IPS DF 6.9 (cell line): ENCODE measurements around the gene FAM219B.
"Not testable (repeated sequence)": the region's sequence is repeated elsewhere in the genome, so short reads cannot be mapped to it uniquely, and the experiment has no call there.

Experiments
- DNase-seq: peaks from one replicate; pipeline ENCODE4 v3.0.0-alpha.2; 2013; ENCODE audit warnings: low read depth, low spot score
- H3K27ac ChIP-seq: one replicate; pipeline ENCODE4 v1.5.1; 2013; ENCODE audit warnings: low read length, control low read depth
- H3K27me3 ChIP-seq: 2 replicates; pipeline ENCODE4 v1.6.1; 2013; ENCODE audit warnings: mild to moderate bottlenecking, low read length; ENCODE audit not compliant: control insufficient read depth, insufficient read depth
- H3K36me3 ChIP-seq: 2 replicates; pipeline ENCODE4 v1.6.1; 2013; ENCODE audit warnings: low read length; ENCODE audit not compliant: control insufficient read depth, insufficient read depth
- H3K4me1 ChIP-seq: 2 replicates; pipeline ENCODE4 v1.6.1; 2013; ENCODE audit warnings: low read length; ENCODE audit not compliant: control insufficient read depth, insufficient read depth
- H3K4me3 ChIP-seq: 2 replicates; pipeline ENCODE4 v1.5.1; 2013; ENCODE audit warnings: mild to moderate bottlenecking, low read length
- H3K9me3 ChIP-seq: 2 replicates; pipeline ENCODE4 v1.6.1; 2013; ENCODE audit warnings: low read length, inconsistent platforms; ENCODE audit not compliant: control insufficient read depth, insufficient read depth
- WGBS: extraction: QIAGEN DNeasy Blood & Tissue Kit; methylation state at CpG from one replicate; pipeline ENCODE4 v1.1.7; 2013; ENCODE audit warnings: mixed read lengths, missing lambda C conversion rate; ENCODE audit not compliant: insufficient read length, insufficient coverage; 5-methylcytosine and 5-hydroxymethylcytosine counted together

FAM219B gene, protein sequence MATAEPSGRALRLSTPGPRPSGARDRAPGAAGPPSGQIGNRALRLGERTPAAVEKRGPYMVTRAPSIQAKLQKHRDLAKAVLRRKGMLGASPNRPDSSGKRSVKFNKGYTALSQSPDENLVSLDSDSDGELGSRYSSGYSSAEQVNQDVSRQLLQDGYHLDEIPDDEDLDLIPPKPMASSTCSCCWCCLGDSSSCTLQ

DNA sequence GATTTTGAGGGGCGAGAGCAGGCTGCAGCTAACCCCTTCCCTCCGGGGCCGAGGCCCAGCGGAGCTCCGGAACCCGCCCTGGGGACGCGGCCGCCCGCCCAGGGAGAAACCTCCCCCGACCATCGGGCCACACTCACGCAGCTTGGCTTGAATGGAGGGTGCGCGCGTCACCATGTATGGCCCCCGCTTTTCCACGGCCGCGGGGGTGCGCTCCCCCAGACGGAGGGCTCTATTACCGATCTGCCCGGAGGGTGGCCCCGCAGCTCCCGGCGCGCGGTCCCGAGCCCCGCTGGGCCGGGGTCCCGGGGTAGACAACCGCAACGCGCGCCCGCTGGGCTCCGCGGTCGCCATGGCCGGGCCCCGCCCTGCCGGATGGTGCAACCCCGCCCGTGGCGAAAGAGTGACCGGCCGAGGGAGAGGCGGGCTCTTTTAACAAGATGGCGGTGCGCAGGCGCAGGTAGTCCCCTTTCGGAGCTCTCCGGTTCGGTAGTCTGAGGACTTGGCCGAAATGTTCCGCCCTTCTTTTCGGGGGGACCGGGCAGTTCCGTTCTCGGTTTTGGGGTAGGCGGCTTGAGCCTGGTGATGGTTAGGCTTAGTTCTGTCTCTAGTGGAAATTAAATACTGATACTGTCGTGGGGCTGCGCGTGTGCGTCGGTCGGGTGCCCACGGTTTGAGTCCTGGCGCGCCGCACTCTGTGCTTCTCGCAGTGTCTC is at the start of gene FAM219B:
Gene FAM219B, minus strand, starts transcription at position 402 of the 713 bp plus-strand sequence. Its CDS starts 51 bp downstream, at position 351.
- no peak within 1 kb of the TSS for H3K27ac ChIP-seq
- peaks cover 14% of the 10 kb centered on the region; the same call in 1 of the 2 replicates for H3K36me3 ChIP-seq
- WGBS = no CpG with 5 or more reads among the region's 74 CpGs
- DNase-seq = peak; percentile 55
- no peaks in the 10 kb centered on the region for H3K9me3 ChIP-seq
- peak within 1 kb of the TSS; percentile 95 for H3K4me3 ChIP-seq
- H3K27me3 ChIP-seq = no peaks in the 10 kb centered on the region
- no peaks in the 10 kb centered on the region for H3K4me1 ChIP-seq

DNA sequence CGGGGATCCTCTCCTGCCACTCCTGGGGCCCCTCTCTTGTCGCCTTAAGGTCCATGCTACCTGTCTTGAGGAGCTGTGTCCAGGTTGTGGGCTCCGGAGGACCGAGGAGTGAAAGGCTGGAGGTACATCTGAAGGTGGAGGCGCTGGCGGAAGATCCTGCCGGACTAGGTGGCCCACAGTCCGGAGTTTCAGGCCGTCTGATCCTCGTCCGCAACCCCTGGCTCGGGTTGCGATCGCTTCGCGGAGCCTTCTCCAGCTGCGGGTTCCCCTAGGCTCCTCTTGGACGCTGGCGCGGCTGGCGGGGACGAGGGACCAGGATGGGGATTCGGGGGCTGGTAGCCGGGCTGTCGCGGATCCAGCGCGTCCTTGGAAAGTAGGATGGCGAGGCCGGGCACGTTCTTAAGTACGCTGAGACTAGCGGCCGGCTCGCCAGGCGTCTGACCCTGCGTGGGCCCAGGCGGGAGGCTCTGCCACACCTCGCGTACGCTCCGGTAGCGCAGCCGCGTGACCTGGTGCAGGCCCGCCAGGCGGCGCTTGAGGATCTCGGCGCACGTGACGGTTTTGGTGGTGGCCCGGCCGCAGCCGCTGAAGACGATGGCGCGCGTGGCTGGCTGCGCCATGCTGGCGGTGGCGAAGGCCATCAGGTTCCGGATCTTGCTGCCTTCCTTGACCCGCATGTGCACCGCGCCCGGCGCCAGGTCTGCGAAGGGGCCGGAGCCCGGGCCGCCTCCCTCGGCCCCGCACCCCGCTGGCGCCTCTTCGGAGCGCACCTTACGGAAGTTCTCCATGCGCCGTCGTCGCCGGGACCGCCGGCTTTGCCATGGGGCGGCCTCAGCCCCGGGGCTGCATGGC is 49.4 kb upstream of the FAM219B start:
- WGBS = no CpG with 5 or more reads among the region's 88 CpGs
- Histone ChIP-seq H3K4me1 (peaks cover 5% of the 10 kb centered on the region), H3K27me3 (peaks cover 19% of the 10 kb centered on the region; the same call in 1 of the 2 replicates), H3K27ac (no peak overlapping the region), H3K36me3 (no peaks in the 10 kb centered on the region; the same call in 1 of the 2 replicates), H3K9me3 (no peaks in the 10 kb centered on the region), H3K4me3 (peak overlapping the region; percentile 48; the same call in 1 of the 2 replicates)
- no peak for DNase-seq

DNA sequence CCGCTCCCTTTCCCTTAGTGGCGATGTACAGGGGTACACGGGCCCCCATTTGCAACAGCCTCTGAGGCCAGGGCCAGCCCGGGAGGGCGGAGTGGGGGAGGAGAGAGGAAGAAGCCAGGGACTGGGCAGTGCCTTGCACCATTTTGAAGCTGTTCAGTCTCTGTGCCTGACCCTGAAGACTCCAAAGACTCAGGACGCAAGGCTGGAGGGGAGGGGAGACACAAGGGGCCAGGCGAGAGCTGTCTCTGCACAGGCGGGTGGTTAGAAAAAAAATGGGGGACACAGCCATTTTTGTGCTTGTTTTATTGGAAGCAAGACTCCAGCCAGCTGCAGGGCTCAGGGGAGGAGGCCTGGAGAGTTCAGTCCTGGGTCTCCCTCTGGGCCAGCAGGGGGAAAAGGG is 48.4 kb upstream of the FAM219B start:
- no peak for DNase-seq
- no peaks in the 10 kb centered on the region for H3K9me3 ChIP-seq
- peaks cover 19% of the 10 kb centered on the region; the same call in 1 of the 2 replicates for H3K27me3 ChIP-seq
- no peaks in the 10 kb centered on the region; the same call in 1 of the 2 replicates for H3K36me3 ChIP-seq
- H3K27ac ChIP-seq = no peak overlapping the region
- H3K4me1 ChIP-seq = peaks cover 11% of the 10 kb centered on the region
- WGBS = no CpG with 5 or more reads among the region's 8 CpGs
- no peak overlapping the region for H3K4me3 ChIP-seq

DNA sequence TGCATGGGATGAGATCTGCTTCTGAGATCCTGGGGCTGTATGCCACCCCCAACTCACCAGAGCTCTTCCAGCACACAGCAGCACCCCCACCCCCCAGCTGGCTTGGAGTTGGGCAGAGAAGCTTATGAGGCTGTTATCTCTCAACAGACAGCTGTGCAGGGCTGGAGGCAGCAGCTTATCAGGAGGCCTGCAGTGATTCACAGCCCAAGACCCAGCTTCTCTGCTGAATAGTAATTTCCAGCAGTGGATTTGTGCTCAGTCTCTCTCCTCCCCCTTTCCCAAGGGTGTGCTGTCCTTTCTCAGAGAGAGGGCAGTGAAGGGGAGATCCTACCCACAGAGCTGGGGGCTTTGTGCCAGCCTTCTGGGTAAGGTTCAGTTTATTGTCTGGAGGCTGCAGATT is 47.9 kb upstream of the FAM219B start:
- no peak overlapping the region for H3K4me3 ChIP-seq
- no peaks in the 10 kb centered on the region for H3K9me3 ChIP-seq
- no peaks in the 10 kb centered on the region; the same call in 1 of the 2 replicates for H3K36me3 ChIP-seq
- no peak for DNase-seq
- peaks cover 18% of the 10 kb centered on the region; the same call in 1 of the 2 replicates for H3K27me3 ChIP-seq
- peaks cover 12% of the 10 kb centered on the region for H3K4me1 ChIP-seq
- no peak overlapping the region for H3K27ac ChIP-seq

DNA sequence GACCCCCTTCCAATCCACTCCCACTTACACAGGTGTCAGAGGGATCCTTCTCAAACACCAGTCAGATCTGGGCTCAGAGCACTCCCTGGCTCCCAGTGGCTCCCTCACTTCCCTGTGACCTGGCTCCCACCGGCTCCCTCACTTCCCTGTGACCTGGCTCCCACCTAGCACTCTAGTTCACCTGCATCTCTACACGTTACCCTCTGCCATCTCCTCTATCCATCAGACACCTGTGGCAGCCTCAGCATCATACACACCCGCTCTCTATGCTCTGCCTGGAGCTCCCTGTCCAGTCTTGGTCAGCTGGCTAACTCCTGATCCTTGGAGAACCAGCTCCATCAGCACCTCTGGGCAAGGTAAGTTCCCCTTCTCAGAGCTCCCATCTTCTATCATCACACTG is 44.4 kb upstream of the FAM219B start:
- Histone ChIP-seq H3K36me3 (no peaks in the 10 kb centered on the region), H3K4me1 (peaks cover 9% of the 10 kb centered on the region), H3K27me3 (peaks cover 6% of the 10 kb centered on the region; the same call in 1 of the 2 replicates), H3K9me3 (no peaks in the 10 kb centered on the region), H3K4me3 (no peak overlapping the region), H3K27ac (no peak overlapping the region)
- no peak for DNase-seq
- no CpG with 5 or more reads among the region's 3 CpGs for WGBS

DNA sequence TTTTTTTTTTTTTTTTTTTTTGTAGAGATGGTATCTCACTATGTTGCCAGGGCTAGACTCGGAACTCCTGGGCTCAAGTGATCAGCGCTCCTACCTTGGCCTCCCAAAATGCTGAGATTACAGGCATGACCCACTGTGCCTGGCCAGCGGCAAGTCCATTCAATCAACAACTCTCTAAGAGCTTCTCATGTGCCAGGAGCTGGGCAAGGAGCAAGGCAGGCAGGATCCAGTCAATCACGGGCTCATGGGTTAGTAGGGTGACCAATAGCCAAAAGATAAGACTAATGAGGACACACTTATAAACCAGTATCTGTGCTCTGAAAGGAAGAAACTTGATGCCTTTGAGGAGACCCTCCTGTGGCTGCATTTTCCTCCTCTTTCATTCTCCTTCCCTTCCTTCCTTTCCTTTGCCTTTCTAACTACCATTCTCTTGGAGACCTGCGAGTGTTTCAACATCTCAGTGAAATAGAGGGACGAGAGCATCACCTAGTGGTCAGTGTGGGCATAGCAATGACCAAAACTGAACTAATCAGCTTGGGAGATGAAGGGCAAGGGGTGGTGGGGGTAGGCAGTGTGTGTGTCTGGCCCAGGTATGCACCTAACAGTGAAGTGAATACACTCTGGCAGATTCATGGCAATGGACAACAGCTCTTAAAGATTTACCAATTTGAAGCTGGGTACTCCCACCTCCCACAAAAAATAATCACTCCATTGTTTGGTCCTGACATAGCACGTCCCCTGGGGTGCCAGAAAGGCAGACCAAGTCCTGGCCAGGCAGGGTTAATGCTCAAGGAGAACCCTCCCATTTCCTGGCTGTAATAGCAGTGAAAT is 43.6 kb upstream of the FAM219B start:
- H3K36me3 ChIP-seq = no peaks in the 10 kb centered on the region
- no peak overlapping the region for H3K27ac ChIP-seq
- no peak overlapping the region for H3K4me3 ChIP-seq
- peaks cover 1% of the 10 kb centered on the region; the same call in 1 of the 2 replicates for H3K27me3 ChIP-seq
- WGBS = no CpG with 5 or more reads among the region's 7 CpGs
- H3K9me3 ChIP-seq = no peaks in the 10 kb centered on the region
- H3K4me1 ChIP-seq = peaks cover 9% of the 10 kb centered on the region
- DNase-seq = peak; percentile 92

DNA sequence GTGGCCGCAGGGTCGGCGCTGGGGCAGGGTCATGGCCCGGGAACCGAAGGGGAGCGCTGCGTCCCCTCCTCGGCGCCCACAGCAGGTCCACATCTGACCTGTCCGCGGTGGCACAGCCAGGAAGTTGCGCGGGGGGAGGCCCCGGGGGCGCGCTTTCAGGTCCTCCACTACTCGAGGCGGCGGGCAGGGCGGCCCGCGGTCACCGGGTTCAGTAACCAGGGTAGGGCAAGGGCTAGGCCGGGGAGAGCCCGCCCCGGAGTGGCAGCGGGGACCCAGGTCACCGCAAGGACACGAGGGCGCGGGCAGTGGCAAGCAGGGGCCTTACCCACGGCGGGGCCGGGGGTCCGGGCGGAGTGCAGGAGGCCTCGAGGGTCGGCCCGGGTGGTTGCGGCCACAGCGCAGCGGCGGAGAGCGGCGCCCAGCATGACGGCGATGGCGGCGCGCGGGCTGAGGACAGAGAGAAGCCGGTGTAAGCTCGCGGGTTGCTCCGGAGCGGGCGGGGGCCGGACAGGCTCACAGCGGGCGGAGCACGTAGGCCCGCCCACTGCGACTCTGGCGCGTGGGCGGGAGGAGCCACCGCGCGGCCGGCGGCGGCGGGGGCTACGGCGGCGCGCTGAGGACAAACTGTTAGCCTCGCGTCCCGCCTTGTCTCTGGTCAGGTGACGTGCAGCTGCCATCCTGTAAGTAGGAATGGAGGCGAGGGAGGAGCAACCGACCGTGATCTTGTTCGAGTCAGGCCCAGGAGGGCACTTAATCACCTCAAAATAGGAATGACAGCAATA is 31.1 kb upstream of the FAM219B start, which contains the start of gene COX5A:
Gene COX5A, minus strand, starts transcription at position 484 of the 782 bp plus-strand sequence. Its CDS starts 59 bp downstream, at position 425.
- Histone ChIP-seq H3K4me1 (no peaks in the 10 kb centered on the region), H3K4me3 (peak within 1 kb of the TSS; percentile 93), H3K27ac (no peak within 1 kb of the TSS), H3K27me3 (no peaks in the 10 kb centered on the region), H3K9me3 (no peaks in the 10 kb centered on the region), H3K36me3 (no peaks in the 10 kb centered on the region; the same call in 1 of the 2 replicates)
- WGBS = no CpG with 5 or more reads among the region's 85 CpGs
- no peak for DNase-seq

DNA sequence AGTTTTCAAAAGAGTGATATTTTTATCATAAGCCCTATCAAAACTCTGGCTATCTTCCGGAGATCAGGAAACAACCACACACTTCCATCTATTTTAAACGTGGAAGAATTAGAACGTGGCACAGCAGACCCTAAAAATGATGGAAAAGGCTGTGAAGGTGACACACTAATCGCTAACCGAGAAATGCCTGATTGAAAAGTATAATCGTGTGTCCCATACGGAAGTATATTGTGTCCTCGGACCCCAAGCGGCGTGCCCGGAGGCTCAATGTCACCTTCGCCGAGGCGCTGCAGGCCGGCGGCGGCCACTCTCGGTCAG is 30.6 kb upstream of the FAM219B start:
- DNase-seq = no peak
- Histone ChIP-seq H3K4me3 (peak overlapping the region; percentile 93), H3K27me3 (no peaks in the 10 kb centered on the region), H3K9me3 (no peaks in the 10 kb centered on the region), H3K36me3 (no peaks in the 10 kb centered on the region; the same call in 1 of the 2 replicates), H3K27ac (no peak overlapping the region), H3K4me1 (no peaks in the 10 kb centered on the region)
- no CpG with 5 or more reads among the region's 18 CpGs for WGBS

DNA sequence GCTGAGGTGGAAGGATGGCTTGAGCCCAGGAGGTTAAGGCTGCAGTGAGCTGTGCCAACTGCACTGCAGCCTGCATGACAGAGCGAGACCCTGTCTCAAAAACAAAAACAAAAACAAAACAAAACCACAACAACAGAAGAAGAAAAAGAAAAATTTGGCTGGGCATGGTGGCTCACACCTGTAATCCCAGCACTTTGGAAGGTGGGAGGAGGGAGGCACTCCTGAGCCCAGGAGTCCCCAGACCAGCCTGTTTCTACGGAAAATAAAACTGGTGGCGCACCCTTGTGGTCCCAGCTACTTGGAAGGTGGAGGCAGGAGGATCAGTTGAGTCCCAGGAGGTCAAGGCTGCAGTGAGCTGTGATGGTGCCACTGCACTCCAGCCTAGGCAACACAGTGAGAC is 28.5 kb upstream of the FAM219B start:
- not testable (repeated sequence) for H3K27ac ChIP-seq, H3K27me3 ChIP-seq, H3K4me1 ChIP-seq, H3K36me3 ChIP-seq, H3K4me3 ChIP-seq, H3K9me3 ChIP-seq, DNase-seq
- WGBS = no CpG with 5 or more reads among the region's 3 CpGs
